HepG2 (cell line): ENCODE data around the gene NFX1. TPM values are rescaled to one million over a fixed set of nuclear protein-coding genes. Genes with fewer than 3 reads are reported as not detected.

Experiments
- E2F1 ChIP-seq: sonication (generic); formaldehyde crosslinking; IDR thresholded peaks from 2 replicates; pipeline ENCODE4 v1.5.0; 2020; ENCODE audit warnings: missing genetic modification reagents
- FOXJ3 ChIP-seq: sonication (generic); formaldehyde crosslinking; IDR thresholded peaks from 2 replicates; pipeline ENCODE4 v1.4.0; 2020; ENCODE audit warnings: missing genetic modification reagents, mild to moderate bottlenecking, borderline replicate concordance
- HDAC1 ChIP-seq: sonication (generic); formaldehyde crosslinking; IDR thresholded peaks from 2 replicates; pipeline ENCODE4 v1.5.1; 2020; ENCODE audit warnings: mild to moderate bottlenecking, missing genetic modification reagents
- HIVEP1 ChIP-seq: sonication (generic); formaldehyde crosslinking; IDR thresholded peaks from 2 replicates; pipeline ENCODE4 v1.4.0; 2020; ENCODE audit warnings: mild to moderate bottlenecking, missing genetic modification reagents
- IKZF1 ChIP-seq: fragments of 450-650 bp; IDR thresholded peaks from 2 replicates; pipeline ENCODE4 v1.7.1; 2016
- JUNB ChIP-seq: sonication (generic); formaldehyde crosslinking; IDR thresholded peaks from 2 replicates; pipeline ENCODE4 v1.8.0; 2022; ENCODE audit warnings: missing genetic modification reagents, mild to moderate bottlenecking, borderline replicate concordance
- MBD4 ChIP-seq: IDR thresholded peaks from 2 replicates; pipeline ENCODE4 v1.6.1; 2012; ENCODE audit warnings: low read length, inconsistent platforms, borderline replicate concordance
- MXI1 ChIP-seq: IDR thresholded peaks from 3 replicates; pipeline ENCODE4 v1.6.1; 2012; ENCODE audit warnings: low read depth, low read length, inconsistent platforms, borderline replicate concordance
- POLR2AphosphoS2 ChIP-seq: IDR thresholded peaks from 2 replicates; pipeline ENCODE4 v1.6.1; 2011; ENCODE audit warnings: low read depth, low read length, improper control_type of control experiment
- SRF ChIP-seq: IDR thresholded peaks from 2 replicates; pipeline ENCODE4 v1.6.1; 2011; ENCODE audit warnings: mild to moderate bottlenecking, low read depth, low read length, moderate library complexity
- SRY ChIP-seq: sonication (generic); formaldehyde crosslinking; IDR thresholded peaks from 2 replicates; pipeline ENCODE4 v1.8.0; 2022; ENCODE audit warnings: mild to moderate bottlenecking, missing genetic modification reagents
- YY1 ChIP-seq: IDR thresholded peaks from 2 replicates; pipeline ENCODE4 v1.6.1; 2011; ENCODE audit warnings: low read length, low read depth, moderate library complexity, mild to moderate bottlenecking; ENCODE audit not compliant: insufficient read depth, insufficient replicate concordance
- ZNF180 ChIP-seq: sonication (generic); formaldehyde crosslinking; IDR thresholded peaks from 2 replicates; pipeline ENCODE4 v1.4.0; 2020; ENCODE audit warnings: low read depth, missing genetic modification reagents, borderline replicate concordance
- ZNF260 ChIP-seq: sonication (generic); formaldehyde crosslinking; IDR thresholded peaks from 2 replicates; pipeline ENCODE4 v1.4.0; 2020; ENCODE audit warnings: missing genetic modification reagents, low read depth, mild to moderate bottlenecking, borderline replicate concordance
- ZNF292 ChIP-seq: sonication (generic); formaldehyde crosslinking; IDR thresholded peaks from 2 replicates; pipeline ENCODE4 v1.8.1; 2022; ENCODE audit warnings: mild to moderate bottlenecking, low read depth, missing genetic modification reagents, borderline replicate concordance
- ZNF362 ChIP-seq: sonication (generic); formaldehyde crosslinking; IDR thresholded peaks from 2 replicates; pipeline ENCODE4 v1.4.0; 2020; ENCODE audit warnings: missing genetic modification reagents, mild to moderate bottlenecking, borderline replicate concordance
- ZNF644 ChIP-seq: IDR thresholded peaks from 2 replicates; pipeline ENCODE4 v1.6.1; 2016; ENCODE audit warnings: low read depth
- ZNF747 ChIP-seq: sonication (generic); formaldehyde crosslinking; IDR thresholded peaks from 2 replicates; pipeline ENCODE4 v1.8.1; 2023; ENCODE audit warnings: missing genetic modification reagents, mild to moderate bottlenecking, borderline replicate concordance
- polyA plus RNA-seq, 8 experiments: library from polyadenylated mRNA; depleted of rRNA in 3 of 8; stranded (reverse) in 7 of 8; unstranded in 1 of 8; fragments of >200 nt; fragmentation: Illumina TruSeq in 4 of 8; extraction: Trizol in 4 of 8; gene quantifications; 2 replicates each; pipeline versions ENCODE4 v1.2.1 to v1.2.3, GENCODE V29; 2011 to 2016; ENCODE audit warnings: low read depth in 4 of 8, missing spikeins in 1 of 8, mixed read lengths in 1 of 8; ENCODE audit not compliant: insufficient read depth in 1 of 8
- total RNA-seq, 5 experiments: library from RNA; depleted of rRNA; stranded (reverse); fragments of >200 nt; fragmentation: Illumina TruSeq; extraction: Trizol; gene quantifications; 2 replicates each; pipeline ENCODE4 v1.2.3, GENCODE V29; 2016; ENCODE audit warnings: low read depth in 1 of 5
- TF ChIP-seq, protein P1 (sequence below): sonication (generic); formaldehyde crosslinking; IDR thresholded peaks from 2 replicates; pipeline ENCODE4 v1.4.0; 2020; ENCODE audit warnings: mild to moderate bottlenecking, missing genetic modification reagents
- TF ChIP-seq, protein P2 (sequence below): sonication (generic); formaldehyde crosslinking; IDR thresholded peaks from 2 replicates; pipeline ENCODE4 v1.4.0; 2020; ENCODE audit warnings: missing genetic modification reagents, borderline replicate concordance

The NFX1 gene
- total and polyA plus RNA-seq, 2 of the 13 experiments (the other 11 are each of a cell fraction or from before 2014, with no cell fraction given), result 23.9 to 27.5 TPM

GRCh38 chr9:33415501-33416038 lies 125.3 kb downstream of the NFX1 start (continued):
- no peak for TF ChIP-seq SRF
- TF ChIP-seq MXI1, result peak; percentile 85; the same call in 2 of the 3 replicates
- TF ChIP-seq ZNF180 (CRISPR knock-in tag), result no peak
- peak; percentile 75; the same call in 1 of the 2 replicates for TF ChIP-seq ZNF292 (CRISPR knock-in tag)
- TF ChIP-seq ZNF747 (CRISPR knock-in tag), result peak; percentile 95; the same call in 1 of the 2 replicates
- TF ChIP-seq IKZF1, result no peak
- TF ChIP-seq MBD4, result no peak
- peak; percentile 87 for TF ChIP-seq JUNB
- peak; percentile 100 for TF ChIP-seq HDAC1 (CRISPR knock-in tag)
- TF ChIP-seq, protein P1, sequence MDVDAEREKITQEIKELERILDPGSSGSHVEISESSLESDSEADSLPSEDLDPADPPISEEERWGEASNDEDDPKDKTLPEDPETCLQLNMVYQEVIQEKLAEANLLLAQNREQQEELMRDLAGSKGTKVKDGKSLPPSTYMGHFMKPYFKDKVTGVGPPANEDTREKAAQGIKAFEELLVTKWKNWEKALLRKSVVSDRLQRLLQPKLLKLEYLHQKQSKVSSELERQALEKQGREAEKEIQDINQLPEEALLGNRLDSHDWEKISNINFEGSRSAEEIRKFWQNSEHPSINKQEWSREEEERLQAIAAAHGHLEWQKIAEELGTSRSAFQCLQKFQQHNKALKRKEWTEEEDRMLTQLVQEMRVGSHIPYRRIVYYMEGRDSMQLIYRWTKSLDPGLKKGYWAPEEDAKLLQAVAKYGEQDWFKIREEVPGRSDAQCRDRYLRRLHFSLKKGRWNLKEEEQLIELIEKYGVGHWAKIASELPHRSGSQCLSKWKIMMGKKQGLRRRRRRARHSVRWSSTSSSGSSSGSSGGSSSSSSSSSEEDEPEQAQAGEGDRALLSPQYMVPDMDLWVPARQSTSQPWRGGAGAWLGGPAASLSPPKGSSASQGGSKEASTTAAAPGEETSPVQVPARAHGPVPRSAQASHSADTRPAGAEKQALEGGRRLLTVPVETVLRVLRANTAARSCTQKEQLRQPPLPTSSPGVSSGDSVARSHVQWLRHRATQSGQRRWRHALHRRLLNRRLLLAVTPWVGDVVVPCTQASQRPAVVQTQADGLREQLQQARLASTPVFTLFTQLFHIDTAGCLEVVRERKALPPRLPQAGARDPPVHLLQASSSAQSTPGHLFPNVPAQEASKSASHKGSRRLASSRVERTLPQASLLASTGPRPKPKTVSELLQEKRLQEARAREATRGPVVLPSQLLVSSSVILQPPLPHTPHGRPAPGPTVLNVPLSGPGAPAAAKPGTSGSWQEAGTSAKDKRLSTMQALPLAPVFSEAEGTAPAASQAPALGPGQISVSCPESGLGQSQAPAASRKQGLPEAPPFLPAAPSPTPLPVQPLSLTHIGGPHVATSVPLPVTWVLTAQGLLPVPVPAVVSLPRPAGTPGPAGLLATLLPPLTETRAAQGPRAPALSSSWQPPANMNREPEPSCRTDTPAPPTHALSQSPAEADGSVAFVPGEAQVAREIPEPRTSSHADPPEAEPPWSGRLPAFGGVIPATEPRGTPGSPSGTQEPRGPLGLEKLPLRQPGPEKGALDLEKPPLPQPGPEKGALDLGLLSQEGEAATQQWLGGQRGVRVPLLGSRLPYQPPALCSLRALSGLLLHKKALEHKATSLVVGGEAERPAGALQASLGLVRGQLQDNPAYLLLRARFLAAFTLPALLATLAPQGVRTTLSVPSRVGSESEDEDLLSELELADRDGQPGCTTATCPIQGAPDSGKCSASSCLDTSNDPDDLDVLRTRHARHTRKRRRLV (CRISPR knock-in tag), result peak; percentile 59; the same call in 1 of the 2 replicates
- TF ChIP-seq, protein P2, sequence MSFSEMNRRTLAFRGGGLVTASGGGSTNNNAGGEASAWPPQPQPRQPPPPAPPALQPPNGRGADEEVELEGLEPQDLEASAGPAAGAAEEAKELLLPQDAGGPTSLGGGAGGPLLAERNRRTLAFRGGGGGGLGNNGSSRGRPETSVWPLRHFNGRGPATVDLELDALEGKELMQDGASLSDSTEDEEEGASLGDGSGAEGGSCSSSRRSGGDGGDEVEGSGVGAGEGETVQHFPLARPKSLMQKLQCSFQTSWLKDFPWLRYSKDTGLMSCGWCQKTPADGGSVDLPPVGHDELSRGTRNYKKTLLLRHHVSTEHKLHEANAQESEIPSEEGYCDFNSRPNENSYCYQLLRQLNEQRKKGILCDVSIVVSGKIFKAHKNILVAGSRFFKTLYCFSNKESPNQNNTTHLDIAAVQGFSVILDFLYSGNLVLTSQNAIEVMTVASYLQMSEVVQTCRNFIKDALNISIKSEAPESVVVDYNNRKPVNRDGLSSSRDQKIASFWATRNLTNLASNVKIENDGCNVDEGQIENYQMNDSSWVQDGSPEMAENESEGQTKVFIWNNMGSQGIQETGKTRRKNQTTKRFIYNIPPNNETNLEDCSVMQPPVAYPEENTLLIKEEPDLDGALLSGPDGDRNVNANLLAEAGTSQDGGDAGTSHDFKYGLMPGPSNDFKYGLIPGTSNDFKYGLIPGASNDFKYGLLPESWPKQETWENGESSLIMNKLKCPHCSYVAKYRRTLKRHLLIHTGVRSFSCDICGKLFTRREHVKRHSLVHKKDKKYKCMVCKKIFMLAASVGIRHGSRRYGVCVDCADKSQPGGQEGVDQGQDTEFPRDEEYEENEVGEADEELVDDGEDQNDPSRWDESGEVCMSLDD, result peak; percentile 79; the same call in 1 of the 2 replicates
- peak; percentile 97 for TF ChIP-seq FOXJ3 (CRISPR knock-in tag)
- peak; percentile 87; the same call in 1 of the 2 replicates for TF ChIP-seq HIVEP1 (CRISPR knock-in tag)
- peak; percentile 80; the same call in 1 of the 2 replicates for TF ChIP-seq ZNF362
- no peak for TF ChIP-seq ZNF260 (CRISPR knock-in tag)
- peak; percentile 60; the same call in 1 of the 2 replicates for TF ChIP-seq ZNF644 (CRISPR knock-in tag)
- TF ChIP-seq POLR2AphosphoS2, result no peak
- TF ChIP-seq YY1, result no peak
- TF ChIP-seq E2F1, result peak; percentile 42; the same call in 1 of the 2 replicates
- TF ChIP-seq SRY (CRISPR knock-in tag), result no peak
